ENCODE data around the gene GPNMB.
A peak's percentile ranks its signal among the peaks of the same experiment; 100 is the strongest.
"Not testable (repeated sequence)": the region's sequence is repeated elsewhere in the genome, so short reads cannot be mapped to it uniquely, and the experiment has no call there.

The GPNMB gene

GRCh38 chr7:23298885-23299769 lies 52.6 kb downstream of the GPNMB start, which contains the start of gene MALSU1:
Gene MALSU1 (plus strand): TSS chr7:23299339. CDS start chr7:23299353, 14 bp downstream.
- in situ Hi-C loops (cut with MboI; ENCODE audit: low pct_unique_long_range_greater_than_20kb, low sequenced_read_pairs, unreplicated experiment), result no loop called here
- TF ChIP-seq CTCF (IDR thresholded peaks at IDR 0.05; ENCODE audit: extremely low read depth, insufficient read depth, missing control alignments), result no peak
- peak; percentile 96 for DNase-seq (ENCODE audit: low spot score)

GRCh38 chr7:23299770-23300300 lies 53.3 kb downstream of the GPNMB start:
- in situ Hi-C loops (cut with MboI; ENCODE audit: low pct_unique_long_range_greater_than_20kb, low sequenced_read_pairs, unreplicated experiment), result no loop called here
- DNase-seq (ENCODE audit: low spot score), result no peak
- TF ChIP-seq CTCF (IDR thresholded peaks at IDR 0.05; ENCODE audit: extremely low read depth, insufficient read depth, missing control alignments), result no peak

- DNase-seq (ENCODE audit: low spot score), result no peak
- in situ Hi-C loops (cut with MboI; ENCODE audit: low pct_unique_long_range_greater_than_20kb, low sequenced_read_pairs, unreplicated experiment), result no loop called here
- no peak for TF ChIP-seq CTCF (IDR thresholded peaks at IDR 0.05; ENCODE audit: extremely low read depth, insufficient read depth, missing control alignments)
Measured at GRCh38 chr7:23306936-23307521, 60.5 kb downstream of the GPNMB start.

- DNase-seq (ENCODE audit: low spot score), result no peak
- no peak for TF ChIP-seq CTCF (IDR thresholded peaks at IDR 0.05; ENCODE audit: extremely low read depth, insufficient read depth, missing control alignments)
- in situ Hi-C loops (cut with MboI; ENCODE audit: low pct_unique_long_range_greater_than_20kb, low sequenced_read_pairs, unreplicated experiment), result no loop called here
Measured at GRCh38 chr7:23308754-23309153, 62.2 kb downstream of the GPNMB start.

- in situ Hi-C loops (cut with MboI; ENCODE audit: low pct_unique_long_range_greater_than_20kb, low sequenced_read_pairs, unreplicated experiment); DNase-seq (ENCODE audit: low spot score): not testable (repeated sequence)
Measured at GRCh38 chr7:23312141-23312540, 65.6 kb downstream of the GPNMB start.

GRCh38 chr7:23315366-23315765 lies 68.8 kb downstream of the GPNMB start:
- DNase-seq (ENCODE audit: low spot score), result no peak
- no peak for TF ChIP-seq CTCF (IDR thresholded peaks at IDR 0.05; ENCODE audit: extremely low read depth, insufficient read depth, missing control alignments)
- in situ Hi-C loops (cut with MboI; ENCODE audit: low pct_unique_long_range_greater_than_20kb, low sequenced_read_pairs, unreplicated experiment), result no loop called here

Measured in GM13977 (cell line).